HepG2 (cell line): ENCODE results near the gene NR2F1.

Experiments
- CTCF ChIP-seq: sonication (generic); formaldehyde crosslinking; IDR thresholded peaks from 2 replicates; pipeline ENCODE4 v1.5.0; 2020; ENCODE audit warnings: mild to moderate bottlenecking, missing genetic modification reagents, moderate library complexity
- U2AF1 ChIP-seq: fragments of 200-400 bp; formaldehyde crosslinking; optimal IDR thresholded peaks from 2 replicates; pipeline ENCODE3; 2017; ENCODE audit warnings: mild to moderate bottlenecking, low read depth, low read length

DNA sequence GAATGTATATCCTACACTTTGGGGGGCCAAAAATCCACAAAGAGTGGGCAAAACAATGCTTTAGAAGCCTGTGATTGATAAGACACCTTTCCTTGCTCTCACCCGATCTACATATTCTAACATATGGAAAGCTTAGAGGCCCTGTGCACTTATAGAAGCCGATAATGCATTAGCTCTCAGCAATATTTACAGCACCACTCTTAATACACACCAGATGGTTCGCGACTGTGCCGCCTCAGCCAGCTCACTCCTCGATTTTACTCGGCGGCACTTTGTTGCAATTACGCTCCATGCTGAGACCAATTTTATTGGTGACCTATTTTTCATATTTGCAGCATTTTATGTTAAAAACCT, 18.8 kb downstream of the NR2F1 start:
- TF ChIP-seq U2AF1 (no peak), CTCF (no peak)
